ENCODE data around the gene BLNK.

Gene BLNK

GRCh38 chr10:96279191-96279641 is 7.8 kb upstream of the BLNK start:
- Histone ChIP-seq H4K20me1 (ENCODE audit: insufficient read depth, low read length) (no peaks in the 10 kb centered on the region), H3K4me3 (ENCODE audit: low read length) (no peak overlapping the region), H3K79me2 (ENCODE audit: low read length) (no peaks in the 10 kb centered on the region), H3K4me1 (ENCODE audit: low read length) (no peaks in the 10 kb centered on the region; the same call in 1 of the 2 replicates), H3K9ac (ENCODE audit: low read length) (no peak overlapping the region), H2AFZ (ENCODE audit: low read length) (no peak overlapping the region), H3K27me3 (replicated peaks; ENCODE audit: insufficient read depth, low read length) (no peaks in the 10 kb centered on the region), H3K9me3 (replicated peaks; ENCODE audit: insufficient read depth, low read length) (no peaks in the 10 kb centered on the region), H3F3A (ENCODE audit: insufficient read depth, low read length) (0 out of 2 replicates have a peak, but pooled peaks cover under 1% of the 10 kb centered on the region), H3K36me3 (replicated peaks; ENCODE audit: insufficient read depth, low read length) (no peaks in the 10 kb centered on the region), H3K9me2 (replicated peaks; ENCODE audit: insufficient read depth, low read length) (no peaks in the 10 kb centered on the region), H3K4me2 (ENCODE audit: low read depth, low read length) (no peak overlapping the region), H3K27ac (ENCODE audit: low read length) (no peak overlapping the region)
- TF ChIP-seq EZH2 (optimal IDR thresholded peaks at IDR 0.05; ENCODE audit: low read depth, low read length) = no peak
- no peak for TF ChIP-seq CTCF (IDR thresholded peaks at IDR 0.05; ENCODE audit: low read length)
- no peak for TF ChIP-seq EZH2phosphoT487 (IDR thresholded peaks at IDR 0.05; ENCODE audit: low read length)
- DNase-seq = no peak

- no peak overlapping the region for H3K4me2 ChIP-seq (ENCODE audit: low read depth, low read length)
- H3K9me3 ChIP-seq (replicated peaks; ENCODE audit: insufficient read depth, low read length) = no peaks in the 10 kb centered on the region
- no peak overlapping the region for H3K9ac ChIP-seq (ENCODE audit: low read length)
- H3F3A ChIP-seq (ENCODE audit: insufficient read depth, low read length) = peaks cover 18% of the 10 kb centered on the region
- no peaks in the 10 kb centered on the region for H3K36me3 ChIP-seq (replicated peaks; ENCODE audit: insufficient read depth, low read length)
- TF ChIP-seq EZH2 (optimal IDR thresholded peaks at IDR 0.05; ENCODE audit: low read depth, low read length) = no peak
- TF ChIP-seq CTCF (IDR thresholded peaks at IDR 0.05; ENCODE audit: low read length) = no peak
- no peak overlapping the region for H2AFZ ChIP-seq (ENCODE audit: low read length)
- no peaks in the 10 kb centered on the region; the same call in 1 of the 2 replicates for H3K79me2 ChIP-seq (ENCODE audit: low read length)
- no peaks in the 10 kb centered on the region for H4K20me1 ChIP-seq (ENCODE audit: insufficient read depth, low read length)
- H3K4me1 ChIP-seq (ENCODE audit: low read length) = peaks cover 12% of the 10 kb centered on the region
- no peak for DNase-seq
- H3K27ac ChIP-seq (ENCODE audit: low read length) = no peak overlapping the region
- H3K9me2 ChIP-seq (replicated peaks; ENCODE audit: insufficient read depth, low read length) = no peaks in the 10 kb centered on the region
- H3K27me3 ChIP-seq (replicated peaks; ENCODE audit: insufficient read depth, low read length) = no peaks in the 10 kb centered on the region
- H3K4me3 ChIP-seq (ENCODE audit: low read length) = no peak overlapping the region
Observed at GRCh38 chr10:96276831-96277230, 5.5 kb upstream of the BLNK start.

DNA sequence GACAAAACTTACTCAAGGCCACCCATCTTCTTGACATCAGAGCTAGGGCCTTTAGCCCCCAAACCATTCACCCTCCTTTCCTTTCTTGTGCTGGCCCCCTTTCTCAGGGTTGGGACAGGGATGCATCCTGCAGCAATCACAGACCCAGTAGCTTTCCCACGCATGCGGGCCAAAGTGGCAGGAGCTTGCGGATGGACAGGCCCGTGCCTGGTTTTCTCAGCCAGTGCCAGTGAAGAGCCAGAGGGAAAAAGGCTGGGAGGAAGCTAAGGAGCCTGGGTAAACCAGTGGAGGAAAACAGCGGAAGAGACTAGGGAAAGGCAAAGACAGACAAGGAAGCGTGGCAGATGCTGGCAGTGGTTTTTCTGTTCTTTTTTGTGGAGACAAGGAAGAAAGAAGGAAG is 5.1 kb upstream of the BLNK start:
- no peaks in the 10 kb centered on the region for H3K36me3 ChIP-seq (replicated peaks; ENCODE audit: insufficient read depth, low read length)
- no peak overlapping the region for H3K4me2 ChIP-seq (ENCODE audit: low read depth, low read length)
- DNase-seq = no peak
- H3K4me1 ChIP-seq (ENCODE audit: low read length) = peaks cover 13% of the 10 kb centered on the region
- no peaks in the 10 kb centered on the region for H4K20me1 ChIP-seq (ENCODE audit: insufficient read depth, low read length)
- H3K4me3 ChIP-seq (ENCODE audit: low read length) = no peak overlapping the region
- H3K9me3 ChIP-seq (replicated peaks; ENCODE audit: insufficient read depth, low read length) = no peaks in the 10 kb centered on the region
- no peaks in the 10 kb centered on the region for H3K27me3 ChIP-seq (replicated peaks; ENCODE audit: insufficient read depth, low read length)
- no peak for TF ChIP-seq EZH2 (optimal IDR thresholded peaks at IDR 0.05; ENCODE audit: low read depth, low read length)
- no peak for TF ChIP-seq EZH2phosphoT487 (IDR thresholded peaks at IDR 0.05; ENCODE audit: low read length)
- no peak for TF ChIP-seq CTCF (IDR thresholded peaks at IDR 0.05; ENCODE audit: low read length)
- H3K9me2 ChIP-seq (replicated peaks; ENCODE audit: insufficient read depth, low read length) = no peaks in the 10 kb centered on the region
- H2AFZ ChIP-seq (ENCODE audit: low read length) = no peak overlapping the region
- H3K9ac ChIP-seq (ENCODE audit: low read length) = no peak overlapping the region
- no peaks in the 10 kb centered on the region; the same call in 1 of the 2 replicates for H3K79me2 ChIP-seq (ENCODE audit: low read length)
- no peak overlapping the region for H3K27ac ChIP-seq (ENCODE audit: low read length)
- H3F3A ChIP-seq (ENCODE audit: insufficient read depth, low read length) = peaks cover 22% of the 10 kb centered on the region
